Measurements from ENCODE around the gene SH3BP2.

DNA sequence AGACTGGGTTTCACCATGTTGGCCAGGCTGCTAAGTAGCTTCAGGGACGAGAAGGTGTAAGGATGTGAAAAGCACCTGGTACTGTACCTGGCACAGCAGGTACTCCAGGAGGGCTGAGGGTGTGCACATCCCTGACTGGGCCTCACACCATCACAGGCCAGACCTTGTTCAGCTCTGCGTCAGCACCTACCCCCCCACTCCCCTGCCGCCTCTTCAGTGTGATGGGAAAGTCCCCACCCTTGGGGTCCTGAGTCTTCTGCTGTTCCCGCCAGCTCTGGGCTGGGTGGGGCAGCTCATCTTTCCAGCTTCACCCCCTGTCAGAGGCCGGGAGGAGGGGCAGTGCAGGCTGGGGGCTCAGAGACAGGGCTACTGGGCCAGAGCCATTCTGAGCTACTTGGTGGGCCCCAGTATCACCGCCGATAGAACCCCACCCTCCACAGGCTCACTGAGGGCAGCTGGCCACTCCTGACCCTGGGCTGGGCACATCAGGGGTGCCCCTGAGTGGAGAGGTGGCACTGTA is 6.7 kb upstream of the SH3BP2 start:
- TF ChIP-seq, protein P1, sequence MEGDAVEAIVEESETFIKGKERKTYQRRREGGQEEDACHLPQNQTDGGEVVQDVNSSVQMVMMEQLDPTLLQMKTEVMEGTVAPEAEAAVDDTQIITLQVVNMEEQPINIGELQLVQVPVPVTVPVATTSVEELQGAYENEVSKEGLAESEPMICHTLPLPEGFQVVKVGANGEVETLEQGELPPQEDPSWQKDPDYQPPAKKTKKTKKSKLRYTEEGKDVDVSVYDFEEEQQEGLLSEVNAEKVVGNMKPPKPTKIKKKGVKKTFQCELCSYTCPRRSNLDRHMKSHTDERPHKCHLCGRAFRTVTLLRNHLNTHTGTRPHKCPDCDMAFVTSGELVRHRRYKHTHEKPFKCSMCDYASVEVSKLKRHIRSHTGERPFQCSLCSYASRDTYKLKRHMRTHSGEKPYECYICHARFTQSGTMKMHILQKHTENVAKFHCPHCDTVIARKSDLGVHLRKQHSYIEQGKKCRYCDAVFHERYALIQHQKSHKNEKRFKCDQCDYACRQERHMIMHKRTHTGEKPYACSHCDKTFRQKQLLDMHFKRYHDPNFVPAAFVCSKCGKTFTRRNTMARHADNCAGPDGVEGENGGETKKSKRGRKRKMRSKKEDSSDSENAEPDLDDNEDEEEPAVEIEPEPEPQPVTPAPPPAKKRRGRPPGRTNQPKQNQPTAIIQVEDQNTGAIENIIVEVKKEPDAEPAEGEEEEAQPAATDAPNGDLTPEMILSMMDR (IDR thresholded peaks at IDR 0.05), result no peak
- TF ChIP-seq EP300 (IDR thresholded peaks at IDR 0.05) (no peak), POLR2A (IDR thresholded peaks at IDR 0.05) (no peak)
